Measurements from ENCODE around the gene NDUFS4.
A peak's percentile ranks its signal among the peaks of the same experiment; 100 is the strongest.
"Not testable (repeated sequence)": the region's sequence is repeated elsewhere in the genome, so short reads cannot be mapped to it uniquely, and the experiment has no call there.

Gene NDUFS4

DNA sequence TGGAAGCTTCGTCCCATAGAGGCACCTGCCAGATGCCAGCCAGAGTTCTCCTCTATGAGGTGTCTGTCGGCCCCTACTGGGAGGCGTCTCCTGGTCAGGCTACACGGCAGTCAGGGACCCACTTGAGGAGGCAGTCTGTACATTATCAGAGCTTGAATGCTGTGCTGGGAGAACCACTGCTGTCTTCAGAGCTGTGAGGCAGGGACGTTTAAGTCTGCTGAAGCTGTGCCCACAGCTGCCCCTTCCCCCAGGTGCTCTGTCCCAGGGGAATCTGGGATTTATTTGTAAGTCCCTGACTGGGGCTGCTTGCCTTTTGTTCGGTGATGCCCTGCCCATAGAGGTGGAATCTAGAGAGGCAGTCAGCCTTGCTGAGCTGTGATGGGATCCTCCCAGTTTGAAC lies 70.8 kb downstream of the NDUFS4 start:
- no peak for DNase-seq (ENCODE audit: extremely low read depth, low read depth)
- TF ChIP-seq, protein P1, sequence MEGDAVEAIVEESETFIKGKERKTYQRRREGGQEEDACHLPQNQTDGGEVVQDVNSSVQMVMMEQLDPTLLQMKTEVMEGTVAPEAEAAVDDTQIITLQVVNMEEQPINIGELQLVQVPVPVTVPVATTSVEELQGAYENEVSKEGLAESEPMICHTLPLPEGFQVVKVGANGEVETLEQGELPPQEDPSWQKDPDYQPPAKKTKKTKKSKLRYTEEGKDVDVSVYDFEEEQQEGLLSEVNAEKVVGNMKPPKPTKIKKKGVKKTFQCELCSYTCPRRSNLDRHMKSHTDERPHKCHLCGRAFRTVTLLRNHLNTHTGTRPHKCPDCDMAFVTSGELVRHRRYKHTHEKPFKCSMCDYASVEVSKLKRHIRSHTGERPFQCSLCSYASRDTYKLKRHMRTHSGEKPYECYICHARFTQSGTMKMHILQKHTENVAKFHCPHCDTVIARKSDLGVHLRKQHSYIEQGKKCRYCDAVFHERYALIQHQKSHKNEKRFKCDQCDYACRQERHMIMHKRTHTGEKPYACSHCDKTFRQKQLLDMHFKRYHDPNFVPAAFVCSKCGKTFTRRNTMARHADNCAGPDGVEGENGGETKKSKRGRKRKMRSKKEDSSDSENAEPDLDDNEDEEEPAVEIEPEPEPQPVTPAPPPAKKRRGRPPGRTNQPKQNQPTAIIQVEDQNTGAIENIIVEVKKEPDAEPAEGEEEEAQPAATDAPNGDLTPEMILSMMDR (IDR thresholded peaks at IDR 0.05; ENCODE audit: low read depth, low read length, missing control alignments): no peak

DNA sequence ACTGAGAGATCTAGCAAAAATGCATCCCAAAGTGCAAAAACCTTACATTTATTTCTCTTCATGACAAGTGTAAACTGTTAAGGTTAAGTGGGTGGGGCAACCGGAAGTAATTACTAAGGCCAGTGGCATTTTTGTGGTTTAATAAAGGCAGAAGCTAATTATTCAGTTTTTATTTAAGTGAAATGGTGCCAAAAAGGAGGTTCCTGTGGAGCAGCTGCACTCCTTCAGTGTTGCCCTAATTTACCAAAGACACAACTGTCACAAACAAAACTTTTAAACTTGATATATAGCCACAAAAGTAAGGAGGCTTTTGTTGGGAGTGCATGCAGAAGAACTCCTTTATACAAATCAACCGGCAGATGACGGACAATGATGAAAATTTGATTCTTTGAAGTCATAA lies 81.6 kb downstream of the NDUFS4 start:
- peak; percentile 10 for DNase-seq (ENCODE audit: extremely low read depth, low read depth)
- TF ChIP-seq, protein P1 (IDR thresholded peaks at IDR 0.05; ENCODE audit: low read depth, low read length, missing control alignments): no peak
- no peak overlapping the region for H3K4me3 ChIP-seq (replicated peaks; ENCODE audit: low read depth, low read length)

More for the DNA sequence above, 70.8 kb downstream of the NDUFS4 start:
- no peak overlapping the region for H3K4me3 ChIP-seq (replicated peaks; ENCODE audit: low read depth, low read length)

DNA sequence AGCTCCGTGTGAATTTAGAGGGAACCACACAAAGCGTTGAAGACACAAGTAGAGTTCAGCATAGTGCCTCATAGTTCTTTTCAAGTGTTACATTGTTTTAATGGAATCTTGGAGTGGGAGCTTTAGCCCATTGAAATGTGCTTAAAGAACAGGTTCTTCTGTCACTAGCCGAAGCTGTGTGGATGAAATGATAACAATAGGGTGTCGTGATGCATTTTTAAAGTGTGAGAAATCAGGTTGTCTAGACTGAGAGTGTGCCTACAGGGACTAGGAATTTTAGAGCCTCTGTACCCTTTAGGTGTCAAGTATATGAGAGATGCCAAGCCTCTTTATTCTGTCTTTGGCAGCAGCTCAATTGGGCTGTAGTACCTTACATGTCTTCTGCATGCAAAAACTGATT lies 83.0 kb downstream of the NDUFS4 start:
- TF ChIP-seq, protein P1 (IDR thresholded peaks at IDR 0.05; ENCODE audit: low read depth, low read length, missing control alignments): no peak
- DNase-seq (ENCODE audit: extremely low read depth, low read depth): no peak
- H3K4me3 ChIP-seq (replicated peaks; ENCODE audit: low read depth, low read length): no peak overlapping the region

DNA sequence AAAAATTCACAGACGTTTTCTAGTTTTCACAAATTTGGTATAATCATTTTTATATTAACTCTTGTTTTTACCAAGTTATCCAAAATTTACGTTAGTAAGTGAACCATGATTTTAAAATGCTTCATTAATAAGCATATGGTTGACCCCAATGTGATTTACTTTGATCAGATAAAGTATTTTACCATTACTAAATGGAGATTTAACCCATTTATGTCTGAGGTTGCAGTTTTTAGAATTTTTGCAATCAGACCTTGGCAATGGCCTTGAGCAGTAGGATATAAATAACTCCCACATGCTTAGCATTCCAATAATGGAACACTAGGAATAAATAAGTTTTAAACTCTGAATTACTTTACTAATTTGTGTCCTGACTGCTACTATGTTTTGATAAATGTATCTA lies 84.6 kb downstream of the NDUFS4 start:
- H3K4me3 ChIP-seq (replicated peaks; ENCODE audit: low read depth, low read length): no peak overlapping the region
- TF ChIP-seq, protein P1 (IDR thresholded peaks at IDR 0.05; ENCODE audit: low read depth, low read length, missing control alignments): no peak
- DNase-seq (ENCODE audit: extremely low read depth, low read depth): no peak

DNA sequence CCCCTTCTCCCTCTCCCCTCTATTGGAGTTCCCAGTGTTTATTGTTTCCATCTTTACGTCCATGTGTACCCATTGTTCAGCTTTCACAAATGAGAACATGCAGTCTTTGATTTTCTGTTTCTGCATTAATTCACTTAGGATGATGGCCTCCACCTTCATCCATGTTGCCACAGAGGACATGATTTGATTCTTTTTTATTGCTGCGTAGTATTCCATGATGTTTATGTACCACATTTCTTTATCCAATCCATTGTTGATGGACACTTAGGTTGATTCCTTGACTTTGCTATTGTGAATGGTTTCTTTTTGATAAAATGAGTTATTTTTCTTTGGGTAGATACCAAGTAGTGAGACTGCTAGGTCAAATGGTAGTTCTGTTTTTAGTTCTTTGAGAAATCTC lies 88.9 kb downstream of the NDUFS4 start:
- DNase-seq (ENCODE audit: extremely low read depth, low read depth): no peak
- H3K4me3 ChIP-seq (replicated peaks; ENCODE audit: low read depth, low read length): no peak overlapping the region
- TF ChIP-seq, protein P1 (IDR thresholded peaks at IDR 0.05; ENCODE audit: low read depth, low read length, missing control alignments): no peak

DNA sequence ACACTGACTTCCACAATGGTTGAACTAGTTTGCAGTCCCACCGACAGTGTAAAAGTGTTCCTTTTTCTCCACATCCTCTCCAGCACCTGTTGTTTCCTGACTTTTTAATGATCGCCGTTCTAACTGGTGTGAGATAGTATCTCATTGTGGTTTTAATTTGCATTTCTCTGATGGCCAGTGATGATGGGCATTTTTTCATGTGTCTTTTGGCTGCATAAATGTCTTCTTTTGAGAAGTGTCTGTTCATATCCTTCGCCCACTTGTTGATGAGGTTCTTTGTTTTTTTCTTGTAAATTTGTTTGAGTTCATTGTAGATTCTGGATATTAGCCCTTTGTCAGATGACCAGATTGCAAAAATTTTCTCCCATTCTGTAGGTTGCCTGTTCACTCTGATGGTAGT lies 100.1 kb downstream of the NDUFS4 start:
- DNase-seq (ENCODE audit: extremely low read depth, low read depth); H3K4me3 ChIP-seq (replicated peaks; ENCODE audit: low read depth, low read length): not testable (repeated sequence)

DNA sequence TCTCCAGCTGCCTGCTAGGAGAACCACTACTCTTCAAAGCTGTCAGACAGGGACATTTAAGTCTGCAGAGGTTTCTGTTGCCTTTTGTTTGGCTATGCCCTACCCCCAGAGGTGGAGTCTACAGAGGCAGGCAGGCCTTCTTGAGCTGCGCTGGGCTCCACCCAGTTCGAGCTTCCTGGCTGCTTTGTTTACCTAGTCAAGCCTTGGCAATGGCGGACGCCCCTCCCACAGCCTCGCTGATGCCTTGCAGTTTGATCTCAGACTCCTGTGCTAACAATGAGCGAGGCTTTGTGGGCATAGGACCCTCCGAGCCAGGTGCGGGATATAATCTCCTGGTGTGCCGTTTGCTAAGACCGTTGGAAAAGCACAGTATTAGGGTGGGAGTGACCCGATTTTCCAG lies 104.9 kb downstream of the NDUFS4 start:
- not testable (repeated sequence) for DNase-seq (ENCODE audit: extremely low read depth, low read depth); H3K4me3 ChIP-seq (replicated peaks; ENCODE audit: low read depth, low read length)

DNA sequence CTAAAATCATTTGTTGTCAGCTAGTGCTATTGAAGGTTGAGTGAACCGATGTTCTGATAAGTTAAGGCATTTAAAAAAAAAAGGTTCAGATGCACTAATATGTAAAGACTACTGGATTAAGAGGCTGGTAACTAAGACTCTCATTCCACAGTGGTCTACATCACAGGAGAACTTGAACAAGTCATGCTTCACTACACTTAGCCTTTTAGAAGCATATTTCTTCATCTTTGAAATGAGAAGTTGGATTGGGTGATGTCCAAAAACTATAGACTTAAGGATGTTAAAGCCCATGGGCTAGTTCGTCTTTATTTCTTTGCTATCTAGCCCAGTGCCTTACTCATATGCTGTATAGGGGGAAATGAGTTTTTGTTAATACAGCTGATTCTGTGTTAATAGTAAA lies 107.2 kb downstream of the NDUFS4 start:
- H3K4me3 ChIP-seq (replicated peaks; ENCODE audit: low read depth, low read length): no peak overlapping the region
- TF ChIP-seq, protein P1 (IDR thresholded peaks at IDR 0.05; ENCODE audit: low read depth, low read length, missing control alignments): no peak
- DNase-seq (ENCODE audit: extremely low read depth, low read depth): no peak
